Endothelial cell of coronary artery (primary cell): ENCODE data around the gene GALNT13. TPM values are rescaled to one million over a fixed set of nuclear protein-coding genes. Genes with fewer than 3 reads are reported as not detected.

ENCODE experiments used
- total RNA-seq: library from RNA; depleted of rRNA; stranded (reverse); fragments of >200 nt; gene quantifications from 2 replicates; pipeline ENCODE4 v1.2.3, GENCODE V29; 2014

Gene GALNT13
- total RNA-seq = 0.09 and 0.36 TPM in 2 replicates

GRCh38 chr2:153871231-153872221 is at the start of gene GALNT13:
TSS of gene GALNT13 (plus strand) at chr2:153871922.

